GM12878 (cell line): ENCODE results near the gene UNC13A. TPM values are rescaled to one million over a fixed set of nuclear protein-coding genes. Genes with fewer than 3 reads are reported as not detected.

Source experiments
- BCLAF1 ChIP-seq: fragments of 450-650 bp; IDR thresholded peaks from 2 replicates; pipeline ENCODE4 v1.6.1; 2017; ENCODE audit warnings: antibody characterized with exemption, mild to moderate bottlenecking, moderate library complexity
- BRCA1 ChIP-seq: IDR thresholded peaks from 2 replicates; pipeline ENCODE4 v1.6.1; 2011; ENCODE audit warnings: low read depth, low read length, improper control_type of control experiment
- CEBPZ ChIP-seq: fragments of 150-350 bp; IDR thresholded peaks from 2 replicates; pipeline ENCODE4 v1.6.1; 2016; ENCODE audit warnings: low read depth, low read length
- CHD1 ChIP-seq: IDR thresholded peaks from 2 replicates; pipeline ENCODE4 v1.6.1; 2012; ENCODE audit warnings: low read depth, low read length, improper control_type of control experiment
- IRF4 ChIP-seq: IDR thresholded peaks from 2 replicates; pipeline ENCODE4 v1.6.1; 2011; ENCODE audit warnings: low read depth, low read length
- JUNB ChIP-seq: IDR thresholded peaks from 2 replicates; pipeline ENCODE4 v1.6.1; 2016; ENCODE audit warnings: antibody characterized with exemption, mild to moderate bottlenecking
- MTA3 ChIP-seq: IDR thresholded peaks from 2 replicates; pipeline ENCODE4 v1.6.1; 2012; ENCODE audit warnings: low read length, inconsistent platforms, borderline replicate concordance
- PBX3 ChIP-seq: IDR thresholded peaks from 2 replicates; pipeline ENCODE4 v1.6.1; 2011; ENCODE audit warnings: mild to moderate bottlenecking, low read depth, low read length, moderate library complexity; ENCODE audit not compliant: insufficient replicate concordance
- POLR2A ChIP-seq: IDR thresholded peaks from 2 replicates; pipeline ENCODE4 v1.6.1; 2011; ENCODE audit warnings: low read depth, mild to moderate bottlenecking, low read length
- SMAD1 ChIP-seq: fragments of 450-650 bp; IDR thresholded peaks from 2 replicates; pipeline ENCODE4 v1.6.1; 2018; ENCODE audit warnings: mild to moderate bottlenecking, low read depth; ENCODE audit not compliant: partially characterized antibody
- SPI1 ChIP-seq: IDR thresholded peaks from 2 replicates; pipeline ENCODE4 v1.6.1; 2011; ENCODE audit warnings: low read depth, mild to moderate bottlenecking, low read length, moderate library complexity, borderline replicate concordance; ENCODE audit not compliant: insufficient read depth
- SRF ChIP-seq, 2 experiments: IDR thresholded peaks; 2 replicates each; pipeline ENCODE4 v1.6.1; 2011; ENCODE audit warnings: low read depth in 2 of 2, low read length in 2 of 2, mild to moderate bottlenecking in 1 of 2, moderate library complexity in 1 of 2
- TAF1 ChIP-seq: IDR thresholded peaks from 2 replicates; pipeline ENCODE4 v1.6.1; 2011; ENCODE audit warnings: mild to moderate bottlenecking, low read depth, low read length, borderline replicate concordance
- TARDBP ChIP-seq: IDR thresholded peaks from 2 replicates; pipeline ENCODE4 v1.6.1; 2016; ENCODE audit warnings: borderline replicate concordance
- USF2 ChIP-seq: IDR thresholded peaks from 2 replicates; pipeline ENCODE4 v1.6.1; 2011; ENCODE audit warnings: low read depth, low read length, improper control_type of control experiment, borderline replicate concordance
- ZBED1 ChIP-seq: IDR thresholded peaks from 2 replicates; pipeline ENCODE4 v1.6.1; 2016; ENCODE audit warnings: borderline replicate concordance
- ZNF217 ChIP-seq: fragments of 450-650 bp; IDR thresholded peaks from 2 replicates; pipeline ENCODE4 v1.6.1; 2017; ENCODE audit warnings: antibody characterized with exemption, mild to moderate bottlenecking
- ZSCAN29 ChIP-seq: fragments of 450-650 bp; IDR thresholded peaks from 2 replicates; pipeline ENCODE4 v1.6.1; 2017; ENCODE audit warnings: mild to moderate bottlenecking, moderate library complexity
- polyA plus RNA-seq, 11 experiments: library from polyadenylated mRNA; depleted of rRNA in 4 of 11; unstranded in 6 of 11; stranded (reverse) in 5 of 11; fragments of >200 nt; fragmentation: Nextera tagmentation in 4 of 11; fragmentation: Illumina TruSeq in 1 of 11; extraction: Ambion mirVana in 4 of 11; extraction: Trizol in 1 of 11; gene quantifications; 1 replicate in 1 of 11; 2 replicates in 10 of 11; pipeline versions ENCODE4 v1.2.1 to v1.2.3, GENCODE V29; 2011 to 2016; ENCODE audit warnings: inconsistent platforms in 2 of 11, missing spikeins in 2 of 11, low read depth in 1 of 11
- total RNA-seq, 4 experiments: library from RNA; depleted of rRNA in 3 of 4; stranded (reverse); fragments of >200 nt in 3 of 4; fragmentation: Illumina TruSeq in 1 of 4; extraction: Trizol in 1 of 4; gene quantifications; 2 replicates each; pipeline versions ENCODE4 v1.2.1 to v1.2.3, GENCODE V29; 2013 to 2021
- TF ChIP-seq, protein P1 (sequence below): fragments of 450-650 bp; IDR thresholded peaks from 2 replicates; pipeline ENCODE4 v1.6.1; 2017; ENCODE audit warnings: mild to moderate bottlenecking, low read depth, inconsistent platforms; ENCODE audit not compliant: poor library complexity, severe bottlenecking
- TF ChIP-seq, protein P2 (sequence below): IDR thresholded peaks from 2 replicates; pipeline ENCODE4 v1.6.1; 2012; ENCODE audit warnings: low read length, inconsistent platforms

The UNC13A gene
- total and polyA plus RNA-seq, 10 of the 15 experiments (the other 5 are each of a cell fraction or from before 2014, with no cell fraction given), result under 0.01 to 0.23 (median 0.13) TPM; not detected in 1

GRCh38 chr19:17555480-17555928 is 132.7 kb downstream of the UNC13A start, which contains the start of gene COLGALT1 (continued):
- peak; percentile 70 for TF ChIP-seq BCLAF1
- TF ChIP-seq JUNB, result no peak
- TF ChIP-seq PBX3, result no peak
- TF ChIP-seq ZBED1, result no peak
- TF ChIP-seq IRF4, result no peak
- no peak for TF ChIP-seq TAF1
- no peak for TF ChIP-seq CHD1
- TF ChIP-seq TARDBP, result no peak
- TF ChIP-seq MTA3, result no peak
- TF ChIP-seq CEBPZ, result no peak
- TF ChIP-seq SPI1, result no peak
- no peak for TF ChIP-seq USF2
- TF ChIP-seq, protein P1, sequence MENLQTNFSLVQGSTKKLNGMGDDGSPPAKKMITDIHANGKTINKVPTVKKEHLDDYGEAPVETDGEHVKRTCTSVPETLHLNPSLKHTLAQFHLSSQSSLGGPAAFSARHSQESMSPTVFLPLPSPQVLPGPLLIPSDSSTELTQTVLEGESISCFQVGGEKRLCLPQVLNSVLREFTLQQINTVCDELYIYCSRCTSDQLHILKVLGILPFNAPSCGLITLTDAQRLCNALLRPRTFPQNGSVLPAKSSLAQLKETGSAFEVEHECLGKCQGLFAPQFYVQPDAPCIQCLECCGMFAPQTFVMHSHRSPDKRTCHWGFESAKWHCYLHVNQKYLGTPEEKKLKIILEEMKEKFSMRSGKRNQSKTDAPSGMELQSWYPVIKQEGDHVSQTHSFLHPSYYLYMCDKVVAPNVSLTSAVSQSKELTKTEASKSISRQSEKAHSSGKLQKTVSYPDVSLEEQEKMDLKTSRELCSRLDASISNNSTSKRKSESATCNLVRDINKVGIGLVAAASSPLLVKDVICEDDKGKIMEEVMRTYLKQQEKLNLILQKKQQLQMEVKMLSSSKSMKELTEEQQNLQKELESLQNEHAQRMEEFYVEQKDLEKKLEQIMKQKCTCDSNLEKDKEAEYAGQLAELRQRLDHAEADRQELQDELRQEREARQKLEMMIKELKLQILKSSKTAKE, result peak; percentile 1
- TF ChIP-seq SRF (IDR thresholded peaks at IDR 0.05; ENCODE audit: low read depth in 2 of 2, low read length in 2 of 2), result 0 out of 4 replicates have a peak, but pooled peaks of 1 of the 2 experiments have one; percentile 53
- TF ChIP-seq BRCA1, result no peak
- TF ChIP-seq, protein P2, sequence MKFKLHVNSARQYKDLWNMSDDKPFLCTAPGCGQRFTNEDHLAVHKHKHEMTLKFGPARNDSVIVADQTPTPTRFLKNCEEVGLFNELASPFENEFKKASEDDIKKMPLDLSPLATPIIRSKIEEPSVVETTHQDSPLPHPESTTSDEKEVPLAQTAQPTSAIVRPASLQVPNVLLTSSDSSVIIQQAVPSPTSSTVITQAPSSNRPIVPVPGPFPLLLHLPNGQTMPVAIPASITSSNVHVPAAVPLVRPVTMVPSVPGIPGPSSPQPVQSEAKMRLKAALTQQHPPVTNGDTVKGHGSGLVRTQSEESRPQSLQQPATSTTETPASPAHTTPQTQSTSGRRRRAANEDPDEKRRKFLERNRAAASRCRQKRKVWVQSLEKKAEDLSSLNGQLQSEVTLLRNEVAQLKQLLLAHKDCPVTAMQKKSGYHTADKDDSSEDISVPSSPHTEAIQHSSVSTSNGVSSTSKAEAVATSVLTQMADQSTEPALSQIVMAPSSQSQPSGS, result peak; percentile 56; the same call in 1 of the 2 replicates
- TF ChIP-seq SMAD1, result no peak
- TF ChIP-seq ZSCAN29, result no peak
- peak; percentile 70; the same call in 1 of the 2 replicates for TF ChIP-seq ZNF217
- TF ChIP-seq POLR2A, result no peak
